MM.1S (cell line): Measurements from ENCODE around the gene LPCAT1.
"Not testable (repeated sequence)": the region's sequence is repeated elsewhere in the genome, so short reads cannot be mapped to it uniquely, and the experiment has no call there.

Experiments
- DNase-seq: peaks from one replicate; pipeline ENCODE4 v3.0.0-alpha.2; 2015
- H2AFZ ChIP-seq: fragments of 300-600 bp; sonication (generic); 2 replicates; pipeline ENCODE4 v1.6.0; 2016; ENCODE audit warnings: antibody characterized with exemption, low read length
- H3F3A ChIP-seq: fragments of 300-600 bp; sonication (generic); 2 replicates; pipeline ENCODE4 v1.6.1; 2016; ENCODE audit warnings: mild to moderate bottlenecking, antibody characterized with exemption, low read length, moderate library complexity, mixed read lengths; ENCODE audit not compliant: insufficient read depth
- H3K27ac ChIP-seq: fragments of 300-600 bp; sonication (generic); 2 replicates; pipeline ENCODE4 v1.5.1; 2016; ENCODE audit warnings: mild to moderate bottlenecking, low read length
- H3K27me3 ChIP-seq: fragments of 300-600 bp; sonication (generic); replicated peaks from 2 replicates; pipeline ENCODE4 v1.6.0; 2016; ENCODE audit warnings: low read length; ENCODE audit not compliant: insufficient read depth
- H3K36me3 ChIP-seq: fragments of 300-600 bp; sonication (generic); replicated peaks from 2 replicates; pipeline ENCODE4 v1.6.1; 2016; ENCODE audit warnings: mild to moderate bottlenecking, low read length, mixed read lengths; ENCODE audit not compliant: insufficient read depth
- H3K4me1 ChIP-seq: fragments of 300-600 bp; sonication (generic); 2 replicates; pipeline ENCODE4 v1.6.1; 2016; ENCODE audit warnings: low read length, mixed read lengths
- H3K4me2 ChIP-seq: fragments of 300-600 bp; sonication (generic); 2 replicates; pipeline ENCODE4 v1.6.0; 2016; ENCODE audit warnings: low read depth, low read length
- H3K4me3 ChIP-seq: fragments of 300-600 bp; sonication (generic); 2 replicates; pipeline ENCODE4 v1.5.1; 2016; ENCODE audit warnings: low read length, mixed read lengths
- H3K79me2 ChIP-seq: fragments of 300-600 bp; sonication (generic); 2 replicates; pipeline ENCODE4 v1.6.1; 2016; ENCODE audit warnings: mixed run types, low read length, mixed read lengths
- H3K9ac ChIP-seq: fragments of 300-600 bp; sonication (generic); 2 replicates; pipeline ENCODE4 v1.6.1; 2016; ENCODE audit warnings: low read length, mixed read lengths
- H3K9me2 ChIP-seq: fragments of 300-600 bp; sonication (generic); replicated peaks from 2 replicates; pipeline ENCODE4 v1.6.1; 2016; ENCODE audit warnings: mild to moderate bottlenecking, low read length, mixed read lengths; ENCODE audit not compliant: insufficient read depth
- H3K9me3 ChIP-seq: fragments of 300-600 bp; sonication (generic); replicated peaks from 2 replicates; pipeline ENCODE4 v1.6.1; 2016; ENCODE audit warnings: mild to moderate bottlenecking, low read length, mixed read lengths; ENCODE audit not compliant: insufficient read depth
- H4K20me1 ChIP-seq: fragments of 300-600 bp; sonication (generic); 2 replicates; pipeline ENCODE4 v1.6.1; 2016; ENCODE audit warnings: mild to moderate bottlenecking, low read length, moderate library complexity, mixed read lengths; ENCODE audit not compliant: insufficient read depth
- CTCF ChIP-seq: fragments of 300-600 bp; sonication (generic); IDR thresholded peaks from 2 replicates; pipeline ENCODE4 v1.5.1; 2016; ENCODE audit warnings: antibody characterized with exemption, low read length, mixed read lengths
- EZH2 ChIP-seq: fragments of 300-600 bp; sonication (generic); optimal IDR thresholded peaks from 2 replicates; pipeline ENCODE3; 2017; ENCODE audit warnings: low read depth, mild to moderate bottlenecking, antibody characterized with exemption, low read length, mixed read lengths
- EZH2phosphoT487 ChIP-seq: fragments of 300-600 bp; sonication (generic); IDR thresholded peaks from 2 replicates; pipeline ENCODE4 v1.6.1; 2018; ENCODE audit warnings: antibody characterized with exemption, low read length

LPCAT1 gene

GRCh38 chr5:1506242-1507013, 17.3 kb downstream of the LPCAT1 start:
- H3K4me3 ChIP-seq: no peak overlapping the region
- H3K27ac ChIP-seq: no peak overlapping the region
- no peak overlapping the region for H3K9ac ChIP-seq
- no peaks in the 10 kb centered on the region for H4K20me1 ChIP-seq
- peaks cover 100% of the 10 kb centered on the region for H3K79me2 ChIP-seq
- no peaks in the 10 kb centered on the region for H3K9me2 ChIP-seq
- H3K9me3 ChIP-seq: no peaks in the 10 kb centered on the region
- H3K4me1 ChIP-seq: peaks cover 17% of the 10 kb centered on the region
- no peak overlapping the region for H3K4me2 ChIP-seq
- TF ChIP-seq EZH2phosphoT487 (no peak), CTCF (no peak), EZH2 (no peak)
- no peak overlapping the region for H2AFZ ChIP-seq
- no peaks in the 10 kb centered on the region for H3K27me3 ChIP-seq
- peaks cover 2% of the 10 kb centered on the region for H3K36me3 ChIP-seq
- H3F3A ChIP-seq: peaks cover 9% of the 10 kb centered on the region; the same call in 1 of the 2 replicates
- DNase-seq: no peak

DNA sequence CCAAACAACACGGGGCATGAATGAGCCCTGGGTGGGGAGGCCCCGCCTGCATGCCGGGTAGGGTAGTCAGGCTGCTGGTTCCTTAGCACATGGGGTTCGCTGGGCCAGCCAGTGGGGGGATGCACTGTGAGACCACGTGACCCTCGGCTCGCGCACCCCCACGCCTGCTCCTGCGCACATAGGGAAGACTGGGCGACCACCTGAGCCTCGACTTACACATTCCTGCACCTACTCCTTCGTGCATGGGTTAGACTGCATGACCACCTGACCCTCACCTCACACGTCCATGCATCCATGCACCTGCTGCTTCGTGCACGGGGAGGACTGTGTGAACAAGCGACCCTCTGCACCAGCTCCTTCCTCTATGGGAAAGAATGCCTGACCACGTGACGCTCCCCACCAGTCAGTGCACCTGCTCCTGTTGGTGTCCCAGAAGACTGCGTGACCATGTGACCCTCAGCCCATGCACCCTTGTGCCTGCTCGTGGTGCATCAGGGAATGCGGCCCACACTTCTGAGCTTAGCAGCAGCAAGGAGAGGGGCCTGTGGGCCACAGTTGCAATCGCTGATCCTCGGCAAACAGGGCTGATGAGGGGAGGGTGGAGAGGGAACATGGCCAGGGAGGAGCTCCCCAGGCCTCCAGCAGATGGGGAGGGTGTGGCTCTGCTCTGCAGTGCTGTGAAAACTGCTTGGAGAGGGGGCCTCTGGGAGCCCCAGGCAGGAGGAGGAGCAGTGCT, 18.1 kb downstream of the LPCAT1 start:
- no peak overlapping the region for H3K27ac ChIP-seq

GRCh38 chr5:1505089-1505488, 18.7 kb downstream of the LPCAT1 start:
- not testable (repeated sequence) for H3K27ac ChIP-seq, H4K20me1 ChIP-seq, H3K27me3 ChIP-seq, H2AFZ ChIP-seq, H3K36me3 ChIP-seq, H3K9ac ChIP-seq, H3K9me2 ChIP-seq, H3K9me3 ChIP-seq, H3K4me3 ChIP-seq, DNase-seq, H3K4me2 ChIP-seq
- Histone ChIP-seq H3K79me2 (peaks cover 100% of the 10 kb centered on the region), H3K4me1 (peaks cover 30% of the 10 kb centered on the region), H3F3A (peaks cover 22% of the 10 kb centered on the region)

More for the DNA sequence above, 18.1 kb downstream of the LPCAT1 start:
- Histone ChIP-seq H3K4me2 (no peak overlapping the region), H3K36me3 (no peaks in the 10 kb centered on the region; the same call in none of the 2 replicates), H3K9me2 (no peaks in the 10 kb centered on the region), H3K9me3 (no peaks in the 10 kb centered on the region), H3K4me3 (no peak overlapping the region), H3K27me3 (no peaks in the 10 kb centered on the region), H3F3A (peaks cover 16% of the 10 kb centered on the region; the same call in 1 of the 2 replicates), H4K20me1 (no peaks in the 10 kb centered on the region), H2AFZ (no peak overlapping the region), H3K9ac (no peak overlapping the region), H3K4me1 (peaks cover 24% of the 10 kb centered on the region), H3K79me2 (peaks cover 100% of the 10 kb centered on the region)
- TF ChIP-seq EZH2phosphoT487: no peak
- TF ChIP-seq EZH2: no peak
- no peak for TF ChIP-seq CTCF
- DNase-seq: no peak
